ENCODE measurements around the gene MTERF2.
"Not testable (repeated sequence)": the region's sequence is repeated elsewhere in the genome, so short reads cannot be mapped to it uniquely, and the experiment has no call there.

Gene MTERF2

GRCh38 chr12:106986625-106987389, at the start of gene MTERF2:
Gene MTERF2, minus strand, starts transcription at chr12:106987146. Its CDS starts 8,432 bp downstream, at chr12:106978714.
- DNase-seq = peak; percentile 94

GRCh38 chr12:107035733-107036132, 48.8 kb upstream of the MTERF2 start:
- no peak for DNase-seq

GRCh38 chr12:107033758-107034739, 47.1 kb upstream of the MTERF2 start:
- no peak for DNase-seq

DNA sequence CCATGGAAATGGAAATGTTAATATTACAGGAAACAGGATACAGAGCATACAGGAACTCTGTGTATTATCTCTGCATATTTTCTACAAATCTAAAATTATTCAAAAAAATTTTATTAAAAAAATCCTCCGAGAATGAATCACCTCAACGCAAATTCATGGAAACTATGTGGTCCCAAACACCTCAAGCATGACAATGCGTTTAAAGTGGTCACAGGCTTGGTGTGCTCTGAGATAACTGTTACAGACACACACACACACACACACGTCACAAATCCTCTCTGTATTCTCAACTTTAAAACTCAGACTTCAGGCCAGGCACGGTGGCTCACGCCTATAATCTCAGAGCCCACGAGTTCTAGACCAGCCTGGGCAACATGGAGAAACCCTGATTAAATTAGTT, 45.3 kb upstream of the MTERF2 start:
- no peak for DNase-seq

DNA sequence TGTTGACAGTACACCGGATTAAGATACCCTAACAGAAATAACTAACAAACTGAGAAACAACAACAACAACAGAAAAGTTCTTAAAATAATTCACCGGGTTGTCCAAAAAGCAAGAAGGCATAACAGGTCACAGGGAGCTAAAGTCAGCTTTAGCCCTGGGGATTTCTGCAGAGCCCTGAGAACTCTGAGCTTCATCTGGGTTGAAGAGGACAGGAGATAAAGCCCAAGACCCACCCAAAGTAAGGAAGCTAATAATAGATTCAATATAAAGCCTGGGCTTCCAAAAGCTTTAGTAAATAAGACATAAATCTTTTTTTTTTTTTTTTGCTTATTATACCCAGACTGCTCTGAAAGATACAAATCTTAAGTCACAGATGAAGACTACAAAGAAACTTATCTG, 44.1 kb upstream of the MTERF2 start:
- no peak for DNase-seq

DNA sequence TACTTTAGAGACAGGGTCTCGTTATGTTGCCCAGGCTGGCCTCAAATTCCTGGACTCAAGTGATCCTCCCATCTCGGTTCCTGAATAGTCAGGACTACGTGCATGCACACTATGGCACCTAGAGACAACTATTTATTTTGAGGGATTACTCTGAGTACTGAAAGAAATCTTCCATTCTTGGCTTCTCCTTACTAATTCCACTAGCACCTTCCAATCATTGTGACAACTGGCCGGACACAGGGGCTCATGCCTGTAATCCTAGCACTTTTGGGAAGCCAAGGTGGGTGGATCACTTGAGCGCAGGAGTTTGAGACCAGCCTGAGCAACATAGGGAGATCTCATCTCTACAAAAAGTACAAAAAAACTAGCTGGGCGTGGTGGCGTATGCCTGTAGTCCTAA, 42.1 kb upstream of the MTERF2 start:
- no peak for DNase-seq

GRCh38 chr12:107027636-107028053, 40.7 kb upstream of the MTERF2 start:
- no peak for DNase-seq

DNA sequence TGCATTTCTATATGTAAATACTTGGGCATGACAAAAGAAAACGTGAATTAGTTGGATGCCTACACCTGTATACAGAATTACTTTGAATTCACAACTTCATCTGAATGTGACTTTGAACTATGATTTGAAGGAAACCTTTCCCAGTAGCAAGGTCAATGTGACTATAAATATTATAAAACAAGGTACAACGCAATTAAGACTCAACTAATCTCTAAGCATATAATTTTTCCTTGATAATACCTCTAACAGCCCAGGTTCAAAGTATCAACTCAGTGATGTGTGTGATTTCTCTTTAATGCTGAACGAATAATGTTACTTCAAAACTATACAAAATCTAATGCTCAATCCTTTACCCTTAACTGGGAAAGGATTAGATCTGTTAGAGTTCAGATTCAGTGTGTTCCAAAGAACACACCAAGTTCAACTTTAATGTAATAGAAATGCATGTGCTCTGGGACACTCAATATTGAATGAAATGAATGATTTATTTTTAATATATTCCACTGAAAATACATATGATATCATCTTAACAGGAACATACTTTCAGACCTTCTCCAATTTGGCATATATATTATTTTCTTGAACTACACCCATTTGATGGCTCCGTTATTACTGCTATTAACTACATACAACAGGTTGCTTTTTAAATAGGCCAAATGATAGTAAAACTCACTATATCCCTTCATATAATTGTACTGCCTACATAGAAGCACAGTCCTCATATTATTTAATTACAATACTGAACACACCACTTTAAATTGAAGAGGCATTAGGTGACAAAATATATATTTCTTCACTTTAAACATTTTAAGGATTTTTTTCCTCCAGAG, 40.1 kb upstream of the MTERF2 start:
- DNase-seq = no peak

DNA sequence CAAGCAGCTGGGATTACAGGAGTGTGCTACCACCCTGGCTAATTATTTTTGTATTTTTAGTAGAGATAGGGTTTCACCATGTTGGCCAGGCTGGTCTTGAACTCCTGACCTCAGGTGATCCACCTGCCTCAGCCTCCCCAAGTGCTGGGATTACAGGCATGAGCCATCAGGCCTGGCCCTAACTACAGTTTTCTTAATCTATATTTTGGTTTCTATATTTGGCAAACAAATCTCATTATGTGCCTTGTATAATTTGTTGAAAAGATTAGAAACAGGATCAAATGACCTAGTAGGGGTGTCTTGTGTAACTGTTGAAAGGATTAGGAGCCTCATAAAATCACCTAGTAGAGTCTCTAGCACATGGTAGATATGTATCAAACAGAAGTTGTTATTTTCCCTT, 39.4 kb upstream of the MTERF2 start:
- DNase-seq = not testable (repeated sequence)

GRCh38 chr12:107025671-107026070, 38.7 kb upstream of the MTERF2 start:
- no peak for DNase-seq

GRCh38 chr12:107019546-107019945, 32.6 kb upstream of the MTERF2 start:
- DNase-seq = no peak

- no peak for DNase-seq
Observed at GRCh38 chr12:107017042-107017441, 30.1 kb upstream of the MTERF2 start.

- DNase-seq = no peak
Observed at GRCh38 chr12:107014055-107014454, 27.1 kb upstream of the MTERF2 start.

GRCh38 chr12:107012736-107013425, 25.9 kb upstream of the MTERF2 start:
- no peak for DNase-seq

- no peak for DNase-seq
Observed at GRCh38 chr12:107011519-107011918, 24.6 kb upstream of the MTERF2 start.

GRCh38 chr12:107007411-107007810, 20.5 kb upstream of the MTERF2 start:
- no peak for DNase-seq

DNA sequence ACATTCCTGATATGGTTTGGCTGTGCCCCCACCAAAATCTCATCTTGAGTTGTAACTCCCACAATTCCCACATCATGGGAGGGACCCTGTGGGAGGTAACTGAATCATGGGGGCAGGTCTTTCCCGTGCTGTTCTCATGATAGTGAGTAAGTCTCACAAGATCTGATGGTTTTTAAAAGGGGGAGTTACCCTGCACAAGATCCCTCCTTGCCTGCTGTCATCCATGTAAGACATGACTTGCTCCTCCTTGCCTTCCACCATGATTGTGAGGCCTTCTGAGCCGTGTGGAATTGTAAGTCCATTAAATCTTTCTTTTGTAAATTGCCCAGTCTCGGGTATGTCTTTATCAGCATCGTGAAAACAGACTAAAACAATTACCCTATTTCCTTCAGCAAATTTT, 15.7 kb upstream of the MTERF2 start:
- DNase-seq = not testable (repeated sequence)

DNA sequence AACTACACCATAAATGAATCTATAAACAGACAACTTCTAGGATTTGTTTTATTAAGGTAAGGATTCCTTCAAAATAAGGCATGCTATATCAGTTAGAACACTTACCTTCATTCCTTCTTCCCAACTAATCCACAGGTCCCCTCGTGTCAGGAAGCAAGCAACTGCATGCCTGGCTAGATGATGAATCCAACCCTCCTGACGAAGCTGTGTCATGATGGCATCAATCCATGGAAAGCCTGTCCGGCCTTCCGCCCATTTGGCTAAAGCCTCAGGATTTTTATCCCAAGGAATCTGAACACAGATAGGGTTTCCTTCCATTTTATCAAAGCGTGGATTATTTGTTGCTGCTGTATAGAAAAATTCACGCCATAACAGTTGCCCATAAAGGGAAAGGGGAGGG, 12.5 kb upstream of the MTERF2 start:
- no peak for DNase-seq

- DNase-seq = no peak
Observed at GRCh38 chr12:106997916-106998315, 11.0 kb upstream of the MTERF2 start.

- DNase-seq = not testable (repeated sequence)
Observed at GRCh38 chr12:106996102-106996501, 9.2 kb upstream of the MTERF2 start.

GRCh38 chr12:106994579-106995220, 7.8 kb upstream of the MTERF2 start:
- no peak for DNase-seq

- DNase-seq = no peak
Observed at GRCh38 chr12:106987846-106988245, 900 bp upstream of the MTERF2 start.

Measured in hematopoietic multipotent progenitor cell treated with erythropoietin and hydrocortisone succinate and interleukin-3 and kit ligand, for 8 days (in vitro differentiated cells).